ENCODE measurements around the gene IL1RAPL2.
"Not testable (repeated sequence)": the region's sequence is repeated elsewhere in the genome, so short reads cannot be mapped to it uniquely, and the experiment has no call there.

IL1RAPL2 gene

DNA sequence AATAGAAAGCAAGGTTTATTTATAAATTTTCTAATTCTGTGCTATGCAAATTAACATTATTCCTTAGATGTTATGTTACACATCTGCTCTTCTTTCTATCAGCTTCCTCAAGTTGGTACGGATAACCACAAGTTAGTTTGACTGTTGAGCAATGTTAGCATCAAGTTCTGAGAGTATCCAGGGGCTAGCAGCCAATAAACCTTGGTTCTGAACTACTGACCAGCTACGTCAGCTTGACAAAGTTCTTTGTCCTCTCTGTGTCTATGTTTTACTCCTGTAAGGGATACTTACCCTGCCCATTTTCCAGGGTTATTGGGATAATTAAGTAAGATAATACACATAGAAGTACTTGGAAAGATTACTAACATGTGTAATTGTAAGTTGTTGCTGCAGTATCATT is 662.6 kb downstream of the IL1RAPL2 start:
- TF ChIP-seq, protein P1, sequence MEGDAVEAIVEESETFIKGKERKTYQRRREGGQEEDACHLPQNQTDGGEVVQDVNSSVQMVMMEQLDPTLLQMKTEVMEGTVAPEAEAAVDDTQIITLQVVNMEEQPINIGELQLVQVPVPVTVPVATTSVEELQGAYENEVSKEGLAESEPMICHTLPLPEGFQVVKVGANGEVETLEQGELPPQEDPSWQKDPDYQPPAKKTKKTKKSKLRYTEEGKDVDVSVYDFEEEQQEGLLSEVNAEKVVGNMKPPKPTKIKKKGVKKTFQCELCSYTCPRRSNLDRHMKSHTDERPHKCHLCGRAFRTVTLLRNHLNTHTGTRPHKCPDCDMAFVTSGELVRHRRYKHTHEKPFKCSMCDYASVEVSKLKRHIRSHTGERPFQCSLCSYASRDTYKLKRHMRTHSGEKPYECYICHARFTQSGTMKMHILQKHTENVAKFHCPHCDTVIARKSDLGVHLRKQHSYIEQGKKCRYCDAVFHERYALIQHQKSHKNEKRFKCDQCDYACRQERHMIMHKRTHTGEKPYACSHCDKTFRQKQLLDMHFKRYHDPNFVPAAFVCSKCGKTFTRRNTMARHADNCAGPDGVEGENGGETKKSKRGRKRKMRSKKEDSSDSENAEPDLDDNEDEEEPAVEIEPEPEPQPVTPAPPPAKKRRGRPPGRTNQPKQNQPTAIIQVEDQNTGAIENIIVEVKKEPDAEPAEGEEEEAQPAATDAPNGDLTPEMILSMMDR (conservative IDR thresholded peaks at IDR 0.05; ENCODE audit: low read depth, low read length), result no peak
- H3K4me3 ChIP-seq (ENCODE audit: low read length), result no peak overlapping the region
- DNase-seq (ENCODE audit: low read depth), result no peak

DNA sequence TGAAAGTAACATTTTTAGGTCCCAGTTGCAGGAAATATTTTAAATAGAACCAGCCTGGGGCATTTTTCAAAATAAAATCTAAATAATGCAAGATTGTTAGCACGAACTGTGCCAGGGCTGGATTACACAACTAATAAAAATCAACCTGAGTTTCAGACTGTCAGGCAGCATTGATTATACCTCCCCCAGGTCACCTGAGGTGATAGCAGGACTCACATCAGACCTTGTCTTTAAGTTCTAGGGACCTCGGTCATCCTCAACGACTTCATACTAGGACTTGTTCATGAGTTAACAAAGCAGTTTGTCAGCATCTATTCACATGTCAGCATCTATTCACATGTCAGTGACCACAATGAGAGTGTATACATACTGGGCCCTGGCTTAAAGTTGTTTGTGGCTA is 663.1 kb downstream of the IL1RAPL2 start:
- no peak for DNase-seq (ENCODE audit: low read depth)
- TF ChIP-seq, protein P1 (conservative IDR thresholded peaks at IDR 0.05; ENCODE audit: low read depth, low read length), result no peak
- no peak overlapping the region for H3K4me3 ChIP-seq (ENCODE audit: low read length)

DNA sequence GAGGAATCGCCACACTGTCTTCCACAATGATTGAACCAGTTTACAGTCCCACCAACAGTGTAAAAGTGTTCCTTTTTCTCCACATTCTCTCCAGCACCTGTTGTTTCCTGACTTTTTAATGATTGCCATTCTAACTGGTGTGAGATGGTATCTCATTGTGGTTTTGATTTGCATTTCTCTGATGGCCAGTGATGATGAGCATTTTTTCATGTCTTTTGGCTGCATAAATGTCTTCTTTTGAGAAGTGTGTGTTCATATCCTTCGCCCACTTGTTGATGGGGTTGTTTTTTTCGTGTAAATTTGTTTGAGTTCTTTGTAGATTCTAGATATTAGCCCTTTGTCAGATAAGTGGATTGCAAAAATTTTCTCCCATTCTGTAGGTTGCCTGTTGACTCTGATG is 671.4 kb downstream of the IL1RAPL2 start:
- H3K4me3 ChIP-seq (ENCODE audit: low read length); DNase-seq (ENCODE audit: low read depth): not testable (repeated sequence)

DNA sequence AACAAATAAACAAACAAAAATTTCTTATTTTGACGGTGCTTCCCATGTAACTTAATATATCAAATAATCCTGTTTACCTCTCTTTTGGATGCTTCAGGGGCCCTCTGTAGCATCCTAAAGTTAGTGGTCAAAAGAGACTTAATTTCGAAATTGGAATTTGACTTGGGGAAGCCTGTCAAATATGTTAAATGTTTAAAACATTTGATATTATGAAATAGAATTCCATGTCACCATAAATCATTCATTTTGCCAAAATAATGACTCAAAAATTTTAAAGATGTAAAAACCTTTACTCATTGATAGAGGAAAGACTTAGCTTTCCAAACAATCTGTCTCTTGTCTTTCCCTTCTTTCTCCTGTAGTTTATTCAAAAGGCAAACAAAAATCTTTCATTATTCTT is 675.1 kb downstream of the IL1RAPL2 start:
- H3K4me3 ChIP-seq (ENCODE audit: low read length), result no peak overlapping the region
- no peak for DNase-seq (ENCODE audit: low read depth)

DNA sequence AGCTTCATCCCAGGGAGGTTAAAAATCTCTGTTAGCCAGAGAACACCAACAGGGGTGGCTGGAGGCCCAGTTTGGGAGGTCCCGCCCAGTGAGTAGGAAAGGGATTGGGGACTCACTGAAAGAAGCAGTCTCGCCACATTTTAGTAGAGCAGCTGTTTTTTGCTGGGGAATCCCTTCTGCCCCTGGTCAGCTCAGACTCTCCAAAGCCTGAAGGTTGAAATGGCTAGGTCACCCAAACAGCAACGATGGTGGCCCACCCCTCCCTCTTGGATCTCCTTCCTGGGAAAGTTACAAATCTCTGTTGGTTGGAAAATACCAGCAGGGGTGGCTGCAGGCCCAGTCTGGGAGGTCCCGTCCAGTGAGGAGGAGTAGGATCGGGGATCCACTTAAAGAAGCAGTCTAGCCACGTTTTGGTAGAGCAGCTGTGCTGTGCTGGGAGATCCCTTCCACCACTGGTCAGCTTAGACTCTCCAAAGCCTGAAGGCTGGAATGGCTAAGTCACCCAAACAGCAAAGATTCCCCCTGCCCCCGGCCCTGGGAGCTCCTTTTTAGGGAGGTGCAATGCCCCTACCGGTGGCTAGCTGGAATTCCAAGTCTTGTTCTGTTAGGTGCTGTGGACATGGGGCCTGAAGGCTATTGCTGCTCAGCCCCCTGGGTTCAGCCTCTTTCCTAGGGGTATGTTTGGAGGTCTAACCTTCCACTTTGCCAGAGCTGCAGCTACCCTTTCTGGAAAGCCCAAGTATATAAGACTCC is 694.5 kb downstream of the IL1RAPL2 start:
- TF ChIP-seq, protein P1 (conservative IDR thresholded peaks at IDR 0.05; ENCODE audit: low read depth, low read length), result no peak
- no peak overlapping the region for H3K4me3 ChIP-seq (ENCODE audit: low read length)
- DNase-seq (ENCODE audit: low read depth), result no peak

More for the DNA sequence above, 675.1 kb downstream of the IL1RAPL2 start:
- TF ChIP-seq, protein P1 (conservative IDR thresholded peaks at IDR 0.05; ENCODE audit: low read depth, low read length), result no peak

DNA sequence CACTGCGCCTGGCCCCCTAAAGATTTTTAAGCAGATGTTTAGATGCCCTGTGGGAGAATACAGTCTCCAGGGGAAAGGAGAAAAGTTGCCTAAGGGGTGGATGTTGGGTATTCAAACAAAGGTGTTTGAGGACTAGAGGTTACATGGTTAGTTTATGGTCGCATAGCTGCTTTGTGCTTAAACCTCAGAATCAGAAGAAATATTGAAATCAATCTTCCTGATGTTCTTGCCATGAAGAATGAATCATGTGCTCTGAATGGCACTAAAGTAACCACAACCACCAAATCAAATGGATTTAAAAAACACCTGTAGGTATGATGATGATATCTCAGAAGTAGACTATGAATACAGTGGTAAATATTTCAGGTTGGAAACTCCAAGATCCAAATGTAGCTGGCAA is 697.2 kb downstream of the IL1RAPL2 start:
- TF ChIP-seq, protein P1 (conservative IDR thresholded peaks at IDR 0.05; ENCODE audit: low read depth, low read length), result no peak
- DNase-seq (ENCODE audit: low read depth), result no peak
- H3K4me3 ChIP-seq (ENCODE audit: low read length), result no peak overlapping the region

DNA sequence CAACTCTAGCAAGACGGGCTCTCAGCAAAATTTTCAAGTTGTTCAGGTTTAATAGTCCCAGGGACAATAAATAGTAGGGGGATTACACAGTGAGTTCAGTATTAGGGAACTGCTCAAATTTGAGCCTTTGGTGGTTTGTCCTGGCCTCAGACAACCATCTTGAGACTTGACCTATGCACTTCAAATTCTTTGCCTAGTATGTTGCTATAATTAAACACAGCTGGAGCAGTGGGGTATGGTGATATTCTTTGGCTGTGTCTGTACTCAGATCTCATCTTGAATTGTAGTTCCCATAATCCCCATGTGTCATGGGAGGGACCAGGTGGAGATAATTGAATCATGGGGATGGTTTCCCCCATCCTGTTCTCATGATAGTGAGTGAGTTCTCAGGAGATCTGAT is 697.8 kb downstream of the IL1RAPL2 start:
- TF ChIP-seq, protein P1 (conservative IDR thresholded peaks at IDR 0.05; ENCODE audit: low read depth, low read length), result no peak
- DNase-seq (ENCODE audit: low read depth), result no peak

More for the DNA sequence above, 697.8 kb downstream of the IL1RAPL2 start:
- no peak overlapping the region for H3K4me3 ChIP-seq (ENCODE audit: low read length)

All from retinal pigment epithelial cell (primary cell).